ENCODE results near the gene BTBD6. TPM values are rescaled to one million over a fixed set of nuclear protein-coding genes. Genes with fewer than 3 reads are reported as not detected.

BTBD6 gene
- total RNA-seq, 1 experiment from 2014 or later, result 19.6 TPM

Other genes with a start within 250 kb of the BTBD6 start
- 30.3 and 36.6 TPM in 2 replicates for gene CDCA4, start 227.4 kb upstream of the BTBD6 start, total RNA-seq (2014; rRNA removed; shearing (Covaris generic); ENCODE audit: low replicate concordance)
- 0.71 TPM in 1 of 2 replicates, not detected in the other for gene GPR132, start 183.1 kb upstream of the BTBD6 start, total RNA-seq (2014; rRNA removed; shearing (Covaris generic); ENCODE audit: low replicate concordance)
- gene JAG2, start 79.8 kb upstream of the BTBD6 start, total RNA-seq (2014; rRNA removed; shearing (Covaris generic); ENCODE audit: low replicate concordance), result 1.1 and 5.0 TPM in 2 replicates
- 16.6 and 25.8 TPM in 2 replicates for gene NUDT14, start 67.2 kb upstream of the BTBD6 start, total RNA-seq (2014; rRNA removed; shearing (Covaris generic); ENCODE audit: low replicate concordance)
- gene BRF1, start 52.5 kb downstream of the BTBD6 start, total RNA-seq (2014; rRNA removed; shearing (Covaris generic); ENCODE audit: low replicate concordance), result 21.8 and 24.2 TPM in 2 replicates
- 23.2 and 30.0 TPM in 2 replicates for gene PACS2, start 66.2 kb downstream of the BTBD6 start, total RNA-seq (2014; rRNA removed; shearing (Covaris generic); ENCODE audit: low replicate concordance)
- 0.24 and 0.90 TPM in 2 replicates for gene TEX22, start 150.0 kb downstream of the BTBD6 start, total RNA-seq (2014; rRNA removed; shearing (Covaris generic); ENCODE audit: low replicate concordance)
- gene MTA1, start 171.3 kb downstream of the BTBD6 start, total RNA-seq (2014; rRNA removed; shearing (Covaris generic); ENCODE audit: low replicate concordance), result 16.9 and 18.9 TPM in 2 replicates
- gene CRIP2, start 226.3 kb downstream of the BTBD6 start, total RNA-seq (2014; rRNA removed; shearing (Covaris generic); ENCODE audit: low replicate concordance), result 181 and 245 TPM in 2 replicates
- not detected in 2 replicates for gene CRIP1, start 238.4 kb downstream of the BTBD6 start, total RNA-seq (2014; rRNA removed; shearing (Covaris generic); ENCODE audit: low replicate concordance)
- gene TEDC1, start 242.7 kb downstream of the BTBD6 start, total RNA-seq (2014; rRNA removed; shearing (Covaris generic); ENCODE audit: low replicate concordance), result 54.2 and 55.3 TPM in 2 replicates